GM12878 (cell line): ENCODE results near the gene NEK10. TPM values are rescaled to one million over a fixed set of nuclear protein-coding genes. Genes with fewer than 3 reads are reported as not detected.

ENCODE experiments used
- ATAC-seq: fragments of 200-7000 bp; cut with Tn5 transposase; 3 replicates; pipeline ENCODE4 v1.9.1; 2020; ENCODE audit warnings: mild to moderate bottlenecking, moderate library complexity
- BruUV-seq: library from RNA; stranded (reverse); fragments of 400-500 nt; replicated peaks from 2 replicates; lab custom pipeline; 2021; lab: Mats Ljungman, UMichigan
- CTCF ChIA-PET: fragments of 300-600 bp; sonication (Branson Sonifier 250); formaldehyde crosslinking; extraction: SDS; loops from one replicate; lab custom pipeline; 2021; ENCODE audit warnings: inconsistent platforms; lab: Yijun Ruan, JAX
- POLR2A ChIA-PET: fragments of 350-600 bp; formaldehyde crosslinking; extraction: SDS; loops from one replicate; lab custom pipeline; 2021; ENCODE audit warnings: inconsistent platforms; lab: Charles Lee
- RAD21 ChIA-PET: fragments of 300-600 bp; sonication (Branson Sonifier 250); formaldehyde crosslinking; loops from one replicate; lab custom pipeline; 2023; ENCODE audit warnings: antibody characterized with exemption; ENCODE audit not compliant: unreplicated experiment; lab: Charles Lee
- SMC1A ChIA-PET: fragments of 300-600 bp; sonication (Branson Sonifier 250); formaldehyde crosslinking; loops from one replicate; lab custom pipeline; 2023; ENCODE audit not compliant: unreplicated experiment, uncharacterized antibody; lab: Charles Lee
- DNase-seq: peaks from one replicate; pipeline ENCODE4 v3.0.0-alpha.2; 2011; ENCODE audit warnings: low read depth, low spot score
- FAIRE-seq: peaks from 3 replicates; lab custom pipeline; 2011; peaks lifted over from hg19 to GRCh38; lab: Jason Lieb, UNC
- H2AFZ ChIP-seq: 2 replicates; pipeline ENCODE4 v1.6.0; 2011; ENCODE audit warnings: low read depth, low read length, control low read depth; ENCODE audit not compliant: control insufficient read depth
- H3K27ac ChIP-seq: 2 replicates; pipeline ENCODE4 v1.5.1; 2011; ENCODE audit warnings: control low read depth; ENCODE audit not compliant: control insufficient read depth, insufficient read depth
- H3K27me3 ChIP-seq, 2 experiments: replicated peaks in 1 of 2; 2 replicates each; pipeline versions ENCODE4 v1.6.0 to v1.6.1; 2011; ENCODE audit warnings: low read length in 1 of 2; ENCODE audit not compliant: control insufficient read depth in 2 of 2, insufficient read depth in 2 of 2
- H3K36me3 ChIP-seq, 2 experiments: 2 replicates each; pipeline ENCODE4 v1.5.1; 2011; ENCODE audit warnings: low read length in 1 of 2; ENCODE audit not compliant: control insufficient read depth in 2 of 2, insufficient read depth in 2 of 2
- H3K4me1 ChIP-seq: 2 replicates; pipeline ENCODE4 v1.6.1; 2011; ENCODE audit warnings: mild to moderate bottlenecking, low read length, moderate library complexity, mixed read lengths; ENCODE audit not compliant: control insufficient read depth, insufficient read depth
- H3K4me2 ChIP-seq: 2 replicates; pipeline ENCODE4 v1.6.0; 2011; ENCODE audit warnings: control low read depth; ENCODE audit not compliant: control insufficient read depth, insufficient read depth
- H3K4me3 ChIP-seq: fragments of 200-600 bp; sonication (generic); 2 replicates; pipeline ENCODE4 v1.5.1; 2016
- H3K79me2 ChIP-seq: 2 replicates; pipeline ENCODE4 v1.6.0; 2011; ENCODE audit warnings: low read length; ENCODE audit not compliant: control insufficient read depth, insufficient read depth
- H3K9ac ChIP-seq: 2 replicates; pipeline ENCODE4 v1.8.0; 2011; ENCODE audit warnings: low read length, control low read depth, mixed read lengths; ENCODE audit not compliant: control insufficient read depth, insufficient read depth
- H3K9me3 ChIP-seq: replicated peaks from 3 replicates; pipeline ENCODE4 v1.5.1; 2011; ENCODE audit warnings: mild to moderate bottlenecking, low read length; ENCODE audit not compliant: control insufficient read depth, insufficient read depth
- H4K20me1 ChIP-seq: 2 replicates; pipeline ENCODE4 v1.6.0; 2011; ENCODE audit not compliant: control insufficient read depth, insufficient read depth
- CEBPB ChIP-seq, 2 experiments: fragments of 150-350 bp in 1 of 2; IDR thresholded peaks; 2 replicates each; pipeline ENCODE4 v1.6.1; 2012 to 2014; ENCODE audit warnings: low read depth in 2 of 2, low read length in 2 of 2, borderline replicate concordance in 1 of 2, inconsistent platforms in 1 of 2
- CUX1 ChIP-seq: IDR thresholded peaks from 2 replicates; pipeline ENCODE4 v1.6.1; 2012; ENCODE audit warnings: improper control_type of control experiment, low read depth, low read length; ENCODE audit not compliant: insufficient replicate concordance
- ELK1 ChIP-seq: IDR thresholded peaks from 2 replicates; pipeline ENCODE4 v1.6.1; 2012; ENCODE audit warnings: low read depth, low read length, improper control_type of control experiment
- FOXM1 ChIP-seq: IDR thresholded peaks from 2 replicates; pipeline ENCODE4 v1.6.1; 2012; ENCODE audit warnings: low read depth, mild to moderate bottlenecking, inconsistent platforms, low read length, moderate library complexity
- HCFC1 ChIP-seq: fragments of 150-350 bp; IDR thresholded peaks from 2 replicates; pipeline ENCODE4 v1.6.1; 2014; ENCODE audit warnings: low read length
- MAX ChIP-seq: IDR thresholded peaks from 2 replicates; pipeline ENCODE4 v1.6.1; 2012; ENCODE audit warnings: low read depth, low read length, improper control_type of control experiment
- NBN ChIP-seq: fragments of 450-650 bp; IDR thresholded peaks from 2 replicates; pipeline ENCODE4 v1.6.1; 2016
- NFIC ChIP-seq: IDR thresholded peaks from 2 replicates; pipeline ENCODE4 v1.6.1; 2012; ENCODE audit warnings: low read depth, mild to moderate bottlenecking, inconsistent platforms, low read length, moderate library complexity
- RFX5 ChIP-seq: IDR thresholded peaks from 2 replicates; pipeline ENCODE4 v1.6.1; 2011; ENCODE audit warnings: low read depth, low read length, improper control_type of control experiment
- SMC3 ChIP-seq: IDR thresholded peaks from 2 replicates; pipeline ENCODE4 v1.6.1; 2011; ENCODE audit warnings: low read length, improper control_type of control experiment, borderline replicate concordance
- YY1 ChIP-seq: IDR thresholded peaks from 2 replicates; pipeline ENCODE4 v1.6.1; 2011; ENCODE audit warnings: low read depth, mild to moderate bottlenecking, low read length
- ZBTB4 ChIP-seq: fragments of 450-650 bp; formaldehyde crosslinking; IDR thresholded peaks from 2 replicates; pipeline ENCODE4 v1.4.0; 2022; ENCODE audit warnings: mild to moderate bottlenecking, moderate library complexity
- ZNF24 ChIP-seq: fragments of 450-650 bp; IDR thresholded peaks from 2 replicates; pipeline ENCODE4 v1.6.1; 2017; ENCODE audit warnings: antibody characterized with exemption, mild to moderate bottlenecking
- WGBS: methylation state at CpG from one replicate; pipeline ENCODE4 v1.1.6; 2016; ENCODE audit warnings: low lambda C conversion rate; ENCODE audit not compliant: insufficient replicate concordance, insufficient coverage; ENCODE audit errors: missing lambda C conversion rate; 5-methylcytosine and 5-hydroxymethylcytosine counted together
- in situ Hi-C: fragments of 300-500 bp; cut with MboI; formaldehyde crosslinking; loops from 9 replicates; pipeline ENCODE4 v1.14.3; 2018; ENCODE audit warnings: mixed read lengths
- intact Hi-C: fragments of 100-400 bp; cut with micrococcal nuclease; formaldehyde crosslinking; loops from one replicate; pipeline ENCODE4 v1.14.2; 2022; ENCODE audit not compliant: unreplicated experiment
- polyA plus RNA-seq, 11 experiments: library from polyadenylated mRNA; depleted of rRNA in 4 of 11; unstranded in 6 of 11; stranded (reverse) in 5 of 11; fragments of >200 nt; fragmentation: Nextera tagmentation in 4 of 11; fragmentation: Illumina TruSeq in 1 of 11; extraction: Ambion mirVana in 4 of 11; extraction: Trizol in 1 of 11; gene quantifications; 1 replicate in 1 of 11; 2 replicates in 10 of 11; pipeline versions ENCODE4 v1.2.1 to v1.2.3, GENCODE V29; 2011 to 2016; ENCODE audit warnings: inconsistent platforms in 2 of 11, missing spikeins in 2 of 11, low read depth in 1 of 11
- total RNA-seq, 4 experiments: library from RNA; depleted of rRNA in 3 of 4; stranded (reverse); fragments of >200 nt in 3 of 4; fragmentation: Illumina TruSeq in 1 of 4; extraction: Trizol in 1 of 4; gene quantifications; 2 replicates each; pipeline versions ENCODE4 v1.2.1 to v1.2.3, GENCODE V29; 2013 to 2021

Gene NEK10
- total and polyA plus RNA-seq, 10 of the 15 experiments (the other 5 are each of a cell fraction or from before 2014, with no cell fraction given), result 0.06 to 0.40 (median 0.16) TPM; not detected in 2

- no peaks in the 10 kb centered on the region for H3K9me3 ChIP-seq
- H3K4me2 ChIP-seq, result no peak overlapping the region
- no peak overlapping the region for H3K27ac ChIP-seq
- H3K27me3 ChIP-seq, result no peaks in the 10 kb centered on the region
- H3K4me3 ChIP-seq, result no peak overlapping the region
- SMC1A ChIA-PET, result no interaction called here
- WGBS, result 16% methylated on average over 5 of the region's 5 CpGs
- TF ChIP-seq ZBTB4 (CRISPR knock-in tag) (no peak), ELK1 (no peak), NFIC (no peak), NBN (no peak), MAX (no peak), FOXM1 (no peak), HCFC1 (no peak), YY1 (no peak), SMC3 (no peak), RFX5 (no peak), CEBPB (IDR thresholded peaks at IDR 0.05; ENCODE audit: borderline replicate concordance in 1 of 2, low read depth in 2 of 2, low read length in 2 of 2) (no peak), ZNF24 (no peak), CUX1 (no peak)
- no peaks in the 10 kb centered on the region for H3K36me3 ChIP-seq
- intact Hi-C loops, result no loop called here
- POLR2A ChIA-PET, result no interaction called here
- no TSS peak for BruUV-seq
- FAIRE-seq (no peak), ATAC-seq (no peak), DNase-seq (no peak)
- no peaks in the 10 kb centered on the region for H3K4me1 ChIP-seq
- in situ Hi-C loops, result no loop called here
- H4K20me1 ChIP-seq, result no peaks in the 10 kb centered on the region
- no peaks in the 10 kb centered on the region for H3K79me2 ChIP-seq
- no peak overlapping the region for H3K9ac ChIP-seq
- CTCF ChIA-PET, result no interaction called here
- RAD21 ChIA-PET, result no interaction called here
- no peak overlapping the region for H2AFZ ChIP-seq
Measured at GRCh38 chr3:27079427-27080257, 289.5 kb downstream of the NEK10 start.
